GM18508 (cell line): ENCODE measurements around the gene ASGR2.
"Not testable (repeated sequence)": the region's sequence is repeated elsewhere in the genome, so short reads cannot be mapped to it uniquely, and the experiment has no call there.

ENCODE experiments used
- ATAC-seq: cut with Tn5 transposase; IDR thresholded peaks from one replicate; pipeline ENCODE4 v1.9.1; 2021; ENCODE audit warnings: moderate number of reproducible peaks; ENCODE audit not compliant: insufficient read depth, unreplicated experiment

ASGR2 gene

DNA sequence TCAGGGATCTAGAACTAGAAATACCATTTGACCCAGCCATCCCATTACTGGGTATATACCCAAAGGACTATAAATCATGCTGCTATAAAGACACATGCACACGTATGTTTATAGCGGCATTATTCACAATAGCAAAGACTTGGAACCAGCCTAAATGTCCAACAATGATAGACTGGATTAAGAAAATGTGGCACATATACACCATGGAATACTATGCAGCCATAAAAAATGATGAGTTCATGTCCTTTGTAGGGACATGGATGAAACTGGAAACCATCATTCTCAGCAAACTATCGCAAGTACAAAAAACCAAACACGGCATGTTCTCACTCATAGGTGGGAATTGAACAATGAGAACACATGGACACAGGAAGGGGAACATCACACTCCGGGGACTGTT, 12.9 kb upstream of the ASGR2 start:
- not testable (repeated sequence) for ATAC-seq

DNA sequence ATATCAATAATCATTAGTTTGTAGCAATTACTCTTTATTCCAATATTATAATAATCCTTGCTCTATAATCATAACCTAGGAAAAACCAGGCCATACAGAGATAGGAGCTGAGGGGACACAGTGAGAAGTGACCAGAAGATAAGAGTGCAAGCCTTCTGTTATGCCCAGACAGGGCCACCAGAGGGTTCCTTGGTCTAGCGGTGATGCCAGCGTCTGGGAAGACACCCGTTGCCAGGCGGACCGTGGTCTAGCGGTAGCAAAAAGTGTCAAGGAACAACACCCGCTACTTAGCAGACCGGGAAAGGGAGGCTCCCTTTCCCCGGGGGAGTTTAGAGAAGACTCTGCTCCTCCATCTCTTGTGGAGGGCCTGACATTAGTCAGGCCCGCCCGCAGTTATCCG, 11.8 kb upstream of the ASGR2 start:
- ATAC-seq: not testable (repeated sequence)

DNA sequence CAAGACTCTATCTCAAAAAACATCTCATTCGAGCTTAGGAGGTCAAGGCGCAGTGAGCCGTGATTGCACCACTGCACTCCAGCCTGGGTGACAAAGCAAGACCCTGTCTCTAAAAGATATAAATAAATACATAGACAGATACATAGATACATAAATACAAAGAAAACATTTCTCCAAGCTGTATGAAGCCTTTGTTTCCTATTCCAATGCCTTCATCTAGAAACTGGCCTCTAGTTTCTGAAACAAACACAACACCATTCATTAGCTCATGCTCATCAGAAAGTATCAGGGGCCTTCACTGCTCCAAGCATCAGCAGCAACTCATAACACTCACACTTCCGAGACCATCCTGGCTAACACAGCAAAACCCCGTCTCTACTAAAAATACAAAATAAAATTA, 10.3 kb upstream of the ASGR2 start:
- no peak for ATAC-seq

DNA sequence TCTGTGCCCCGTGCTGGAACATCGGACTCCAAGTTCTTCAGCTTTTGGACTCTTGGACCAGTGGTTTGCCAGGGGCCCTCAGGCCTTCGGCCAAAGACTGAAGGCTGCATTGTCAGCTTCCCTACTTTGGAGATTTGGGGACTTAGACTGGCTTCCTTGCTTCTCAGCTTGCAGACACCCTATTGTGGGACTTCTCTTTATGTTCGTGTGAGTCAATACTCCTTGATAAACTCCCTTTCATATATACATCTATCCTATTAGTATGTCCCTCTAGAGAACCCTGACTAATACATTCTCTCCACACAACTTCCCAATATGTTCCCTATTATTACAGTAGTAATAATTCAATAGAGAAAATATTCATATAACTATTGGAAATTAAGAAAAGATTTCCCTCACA, 9.2 kb upstream of the ASGR2 start:
- no peak for ATAC-seq

DNA sequence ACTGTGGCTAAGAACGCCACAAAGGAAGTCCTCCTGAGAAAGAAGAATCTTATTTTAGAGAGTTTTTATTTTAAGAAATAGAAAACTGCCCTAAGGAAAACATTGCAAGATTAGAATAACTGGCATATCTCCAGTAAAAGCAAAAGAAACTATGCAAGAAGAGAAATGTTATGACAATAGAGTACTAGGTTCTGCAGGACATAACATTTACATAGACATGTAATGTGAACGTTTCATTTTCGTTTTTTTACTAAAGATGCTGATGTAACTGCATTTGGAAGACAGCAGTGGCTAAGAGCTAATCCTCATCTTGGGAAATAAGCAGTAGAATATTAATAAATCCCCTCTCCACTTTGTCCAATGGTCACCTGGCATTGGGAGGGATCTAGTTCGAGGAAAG, 7.8 kb upstream of the ASGR2 start:
- no peak for ATAC-seq

DNA sequence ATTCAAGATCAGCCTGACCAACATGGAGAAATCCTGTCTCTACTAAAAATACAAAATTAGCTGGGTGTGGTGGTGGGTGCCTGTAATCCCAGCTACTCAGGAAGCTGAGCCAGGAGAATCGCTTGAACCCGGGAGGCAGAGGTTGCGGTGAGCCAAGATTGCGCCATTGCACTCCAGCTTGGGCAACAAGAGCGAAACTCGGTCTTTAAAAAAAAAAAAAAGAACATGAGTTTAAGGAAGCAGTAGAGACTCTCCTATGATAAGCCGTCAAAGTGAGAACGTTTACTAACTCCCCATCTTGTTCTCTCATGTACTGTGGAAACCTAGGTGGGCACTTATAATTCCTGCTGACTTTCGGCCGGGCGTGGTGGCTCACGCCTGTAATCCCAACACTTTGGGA, 6.0 kb upstream of the ASGR2 start:
- not testable (repeated sequence) for ATAC-seq

DNA sequence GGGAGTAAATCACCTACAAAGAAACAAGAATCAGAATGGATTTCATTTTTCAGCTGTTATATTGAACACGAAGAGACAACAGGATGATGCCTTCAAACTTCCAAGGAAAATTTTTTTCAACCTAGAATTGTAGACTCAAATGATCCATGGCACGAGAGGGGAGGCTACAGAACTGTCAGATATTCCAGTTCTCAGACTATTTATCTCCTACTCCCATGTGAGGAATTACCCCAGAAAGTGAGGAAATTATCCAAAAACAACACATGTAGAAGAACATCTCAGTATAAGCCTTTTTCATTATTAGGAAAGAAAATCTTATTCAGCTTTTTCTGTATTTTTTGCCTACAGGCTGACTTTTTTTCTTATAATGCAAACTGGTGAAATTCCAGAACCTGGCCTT, 5.5 kb upstream of the ASGR2 start:
- ATAC-seq: no peak

DNA sequence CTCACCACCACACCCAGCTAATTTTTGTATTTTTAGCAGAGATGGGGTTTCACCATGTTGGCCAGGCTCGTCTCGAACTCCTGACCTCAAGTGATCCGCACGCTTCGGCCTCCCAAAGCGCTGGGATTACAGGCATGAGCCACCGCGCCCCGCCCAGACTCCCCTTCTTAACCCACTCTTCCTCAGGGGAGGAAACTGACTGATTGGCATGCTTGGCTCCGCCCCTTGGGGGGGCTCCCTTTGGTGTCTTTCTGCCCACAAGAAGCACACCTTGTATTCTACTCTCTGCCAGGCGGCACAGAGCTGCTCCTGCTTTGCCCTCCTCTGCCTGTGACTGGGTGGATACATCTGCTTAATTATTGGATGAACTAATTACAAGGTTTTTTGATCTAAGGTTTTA, 4.7 kb upstream of the ASGR2 start:
- ATAC-seq: no peak

DNA sequence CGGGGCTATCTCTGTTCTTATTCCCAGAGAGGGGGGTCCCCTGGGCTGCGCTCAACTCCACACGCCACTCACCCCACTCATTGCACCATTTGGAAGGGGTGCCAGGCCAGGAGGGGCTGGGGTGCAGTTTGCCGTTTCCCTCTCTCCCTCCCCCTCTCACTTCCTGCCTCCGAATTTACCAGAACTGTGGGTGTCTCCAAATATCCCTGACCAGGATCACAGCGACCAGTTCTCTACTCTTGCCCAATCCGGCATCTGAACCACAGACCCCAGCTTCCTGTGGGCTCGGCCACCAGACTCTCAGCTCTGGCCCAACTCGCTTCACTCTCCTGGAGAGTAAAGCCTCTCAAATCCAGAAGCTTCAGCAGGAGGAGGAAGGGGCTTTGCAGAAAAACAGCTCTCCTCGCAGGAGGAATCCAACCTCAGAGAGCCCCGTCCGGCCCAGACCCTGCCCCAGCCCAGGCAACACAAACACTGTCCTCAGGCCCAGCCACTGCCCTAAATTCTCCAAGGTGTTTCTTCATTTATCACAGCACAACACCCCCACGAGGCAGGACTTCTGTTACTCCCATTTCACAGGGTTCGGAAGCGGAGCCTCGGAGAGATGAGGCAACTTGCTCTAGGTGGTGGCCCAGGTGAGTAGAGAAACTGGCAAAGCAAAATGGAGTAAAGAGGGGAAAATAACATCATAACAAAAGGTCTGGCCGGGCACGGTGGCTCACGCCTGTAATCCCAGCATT, 423 bp upstream of the ASGR2 start:
- no peak for ATAC-seq

DNA sequence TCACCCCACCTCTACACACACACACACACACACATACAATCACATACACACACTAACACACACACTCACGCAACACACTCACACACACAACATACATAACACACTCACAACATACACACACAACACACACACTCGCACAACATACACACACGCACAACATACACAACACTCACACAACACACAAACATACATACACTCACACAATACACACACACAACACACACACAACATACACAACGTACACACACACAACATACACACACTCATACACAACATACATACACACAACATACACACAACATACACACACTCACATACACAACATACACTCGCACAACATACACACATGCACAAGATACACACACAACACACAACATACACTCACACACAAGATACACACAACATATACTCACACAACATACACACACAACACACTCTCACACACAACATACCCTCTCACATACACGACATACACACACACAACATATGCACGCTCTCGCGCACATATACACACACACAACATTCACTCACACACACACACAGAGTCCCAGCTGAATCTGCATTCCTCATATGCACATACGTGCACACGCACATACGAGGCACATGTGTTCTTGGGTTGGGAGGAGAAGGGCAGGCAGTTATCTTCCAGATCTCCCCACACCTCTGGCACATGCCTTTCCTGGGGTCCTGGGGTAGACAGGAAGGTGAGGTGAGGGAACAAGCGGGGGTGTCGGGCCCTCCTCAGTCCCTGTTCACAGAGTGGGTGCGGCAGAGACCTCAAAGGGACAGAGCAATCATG, 1.1 kb downstream of the ASGR2 start:
- ATAC-seq: no peak

DNA sequence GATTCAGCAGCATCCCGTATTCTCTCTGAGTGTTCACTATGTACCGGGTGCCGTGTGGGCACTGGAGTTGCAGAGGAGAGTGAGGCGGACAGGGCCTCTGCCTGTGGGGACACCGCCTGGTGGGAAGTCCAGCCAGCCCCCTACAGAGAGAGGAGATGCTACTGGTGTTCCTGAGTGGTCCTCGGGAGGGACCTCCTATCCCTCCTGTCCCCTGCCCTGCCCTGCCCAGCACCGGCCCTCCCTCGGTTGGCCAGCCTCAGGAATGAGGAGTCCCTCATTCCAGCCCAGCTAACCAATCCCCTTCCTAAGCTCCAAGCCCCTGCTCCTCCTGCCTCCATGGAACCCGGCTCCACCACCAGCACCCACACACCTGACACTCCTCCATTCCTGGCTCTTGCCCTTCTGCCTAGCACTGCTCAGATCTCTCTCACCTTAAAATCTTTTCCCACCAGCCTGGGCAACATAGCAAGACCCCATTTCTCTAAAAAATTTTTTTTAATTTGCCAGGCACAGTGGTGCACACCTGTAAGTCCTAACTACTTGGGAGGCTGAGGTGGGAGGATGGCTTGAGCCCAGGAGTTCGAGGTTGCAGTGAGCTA, 2.0 kb downstream of the ASGR2 start:
- ATAC-seq: no peak

DNA sequence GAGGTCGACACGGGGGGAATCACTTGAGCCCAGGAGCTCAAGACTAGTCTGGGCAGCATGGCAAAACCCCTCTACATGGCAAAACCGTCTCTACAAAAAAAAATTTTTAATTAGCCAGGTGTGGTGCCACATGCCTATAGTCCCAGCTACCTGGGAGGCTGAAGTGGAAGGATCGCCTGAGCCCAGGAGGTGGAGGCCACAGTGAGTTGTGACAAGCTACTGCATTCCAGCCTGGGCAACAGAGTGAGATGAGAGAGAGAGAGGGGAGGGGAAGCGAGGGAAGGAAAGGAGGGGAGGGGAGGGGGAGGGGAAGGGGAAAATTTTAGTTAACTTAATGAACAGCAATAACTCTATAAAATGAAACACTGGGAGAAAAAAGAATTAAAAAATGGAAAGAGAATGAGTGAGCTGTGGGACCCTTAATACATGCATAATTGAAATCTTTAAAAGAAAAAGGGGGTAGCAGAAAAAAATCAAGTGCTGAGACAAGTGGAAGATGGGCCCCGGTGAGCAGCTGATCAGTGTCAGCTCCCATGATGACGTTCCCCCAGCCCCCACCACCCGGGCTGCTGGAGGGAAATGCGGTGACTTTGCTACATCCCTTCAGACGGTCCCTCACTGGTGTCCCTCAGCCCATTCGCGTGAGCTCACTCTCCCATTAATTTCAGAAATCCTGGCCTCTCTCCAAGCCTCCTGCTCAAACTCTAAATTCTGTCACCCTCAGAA, 2.7 kb downstream of the ASGR2 start:
- no peak for ATAC-seq

DNA sequence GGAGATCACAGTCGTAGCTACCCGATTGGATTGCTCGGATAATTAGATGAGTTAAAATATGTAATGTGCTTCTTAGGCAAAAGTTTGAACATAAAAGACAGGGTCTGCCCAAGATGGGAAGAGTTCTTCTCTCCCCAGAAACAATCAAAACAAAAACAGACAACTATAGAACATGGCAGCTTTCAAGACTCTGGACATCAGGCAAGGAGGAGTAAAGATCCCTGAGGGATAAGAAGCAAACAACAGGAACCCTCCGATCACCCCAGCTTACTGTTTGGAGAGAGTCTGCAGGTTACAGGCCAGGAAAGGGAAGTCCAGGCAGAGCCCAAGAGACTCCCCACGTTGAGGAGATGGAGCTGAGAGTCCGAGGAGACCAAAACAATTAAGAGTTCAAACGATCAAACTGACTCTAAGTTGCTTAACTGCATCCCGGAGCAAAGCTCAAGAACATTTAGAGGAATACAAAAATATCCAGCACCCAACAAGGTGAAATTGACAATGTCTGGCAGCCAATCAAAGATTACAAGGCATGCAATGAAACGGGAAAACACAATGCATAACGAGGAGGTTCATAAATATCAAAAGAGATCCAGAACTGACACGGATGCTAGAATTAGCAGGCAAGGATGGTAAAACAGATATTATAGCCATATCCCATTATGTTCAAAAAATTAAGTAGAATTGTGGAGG, 3.9 kb downstream of the ASGR2 start:
- no peak for ATAC-seq

DNA sequence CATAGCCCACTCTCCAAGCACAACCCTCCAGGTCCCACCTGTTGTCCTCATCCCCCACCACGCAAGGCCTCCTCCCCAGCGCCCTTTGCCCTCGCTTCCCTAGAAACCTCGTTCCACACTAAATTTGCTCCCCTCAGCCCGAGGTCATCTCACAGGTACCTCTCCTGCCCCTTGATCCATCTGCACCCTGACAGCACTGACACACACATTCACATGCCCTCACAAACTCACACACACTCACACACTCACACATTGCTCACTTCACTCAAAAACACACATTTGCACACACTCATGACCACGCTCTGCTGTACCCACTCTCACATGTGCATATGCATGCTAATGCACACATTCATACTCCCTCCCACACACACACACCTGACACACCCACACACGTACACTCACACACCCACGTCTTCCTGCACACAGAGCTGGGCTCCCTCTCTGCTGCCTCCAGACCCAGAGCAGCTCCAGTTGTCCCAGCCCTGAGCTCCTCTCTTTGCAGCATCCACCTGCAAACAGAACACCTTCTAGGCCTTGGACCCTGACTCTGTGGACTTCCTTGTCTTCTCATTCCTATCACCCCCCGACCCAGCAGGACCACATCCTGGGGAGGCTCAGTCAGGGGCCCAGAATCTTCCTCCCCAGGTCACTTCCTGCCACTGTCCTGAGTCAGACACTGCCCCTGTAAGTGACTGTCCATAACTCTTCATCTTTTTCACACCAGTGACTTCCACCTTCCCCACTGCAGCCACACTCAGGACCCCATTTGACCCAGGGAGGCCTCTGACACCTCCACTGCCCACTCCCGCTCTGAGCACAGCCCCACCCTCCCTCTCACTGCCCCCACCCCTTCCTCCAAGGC, 4.9 kb downstream of the ASGR2 start:
- no peak for ATAC-seq

DNA sequence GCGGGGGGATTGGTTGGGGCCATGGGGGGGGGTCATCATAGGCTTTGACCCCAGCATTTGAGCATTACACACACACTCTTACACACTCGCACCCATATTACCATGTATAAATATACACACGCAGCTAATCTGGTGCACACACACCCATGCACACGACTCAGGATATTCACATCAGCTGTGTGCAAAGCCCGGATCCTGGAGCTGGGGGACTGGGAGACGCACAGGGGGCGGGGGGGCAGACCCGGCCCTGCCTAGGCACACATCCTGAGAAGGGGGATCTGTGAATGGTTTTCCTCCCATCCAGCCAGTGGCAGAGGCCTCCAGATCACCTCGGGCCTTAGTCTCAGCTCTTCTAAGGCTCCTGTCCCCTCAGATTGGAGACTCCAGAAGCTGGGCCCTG, 5.6 kb downstream of the ASGR2 start:
- ATAC-seq: no peak

DNA sequence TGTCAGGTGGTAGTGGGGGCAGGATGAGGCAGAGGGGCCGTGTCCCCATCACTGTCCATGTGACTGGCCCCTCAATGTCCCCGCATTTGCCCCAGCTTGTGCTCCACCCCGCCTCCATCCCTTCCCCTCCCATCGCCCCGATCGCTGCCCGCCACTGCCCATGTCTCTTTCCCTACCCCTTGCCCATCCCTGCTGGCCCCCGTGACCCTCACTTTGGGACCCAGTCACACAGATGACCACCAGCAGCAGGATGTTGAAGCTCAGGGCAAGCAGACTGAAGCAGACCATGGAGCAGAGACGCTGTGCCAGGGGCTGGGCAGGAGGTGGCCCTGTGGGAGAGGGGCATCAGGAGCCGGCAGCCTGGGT, 6.1 kb downstream of the ASGR2 start:
- ATAC-seq: no peak

DNA sequence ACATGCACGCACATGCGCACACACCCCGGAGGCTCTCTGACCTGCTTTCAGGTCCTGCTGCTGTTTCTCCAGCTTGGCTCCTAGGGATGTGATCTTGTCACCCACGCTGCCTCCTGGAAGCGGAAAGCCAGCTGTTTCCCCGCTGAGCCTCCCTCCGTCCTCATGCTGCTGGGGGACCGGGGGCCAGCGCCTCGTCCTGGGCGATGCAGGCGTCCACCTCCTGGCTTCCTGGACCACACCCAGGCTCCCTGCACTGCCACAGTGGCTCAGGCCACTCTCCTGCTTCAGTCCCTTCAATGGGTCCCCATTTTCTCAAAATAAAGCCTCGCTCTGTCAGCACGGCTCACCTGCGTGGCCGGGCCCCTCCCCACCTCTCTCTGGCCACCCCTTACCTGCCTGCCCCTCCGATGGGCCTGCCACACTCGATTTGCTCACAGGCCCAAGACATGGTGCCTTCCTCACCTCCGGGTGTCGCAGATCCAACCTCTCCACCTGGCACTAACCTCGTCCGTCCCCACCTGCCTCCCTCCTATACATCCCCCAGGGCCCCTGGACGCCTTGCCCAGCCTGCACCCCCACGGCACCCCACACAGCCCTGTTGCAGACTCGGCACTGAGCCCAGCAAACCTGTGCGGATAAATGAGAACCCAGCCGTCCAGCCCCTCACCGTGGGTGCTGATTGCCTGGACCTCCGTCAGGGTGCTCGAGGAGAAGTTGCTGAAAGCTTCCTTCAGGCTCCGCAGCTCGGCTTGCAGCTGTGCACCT, 6.6 kb downstream of the ASGR2 start:
- ATAC-seq: no peak

DNA sequence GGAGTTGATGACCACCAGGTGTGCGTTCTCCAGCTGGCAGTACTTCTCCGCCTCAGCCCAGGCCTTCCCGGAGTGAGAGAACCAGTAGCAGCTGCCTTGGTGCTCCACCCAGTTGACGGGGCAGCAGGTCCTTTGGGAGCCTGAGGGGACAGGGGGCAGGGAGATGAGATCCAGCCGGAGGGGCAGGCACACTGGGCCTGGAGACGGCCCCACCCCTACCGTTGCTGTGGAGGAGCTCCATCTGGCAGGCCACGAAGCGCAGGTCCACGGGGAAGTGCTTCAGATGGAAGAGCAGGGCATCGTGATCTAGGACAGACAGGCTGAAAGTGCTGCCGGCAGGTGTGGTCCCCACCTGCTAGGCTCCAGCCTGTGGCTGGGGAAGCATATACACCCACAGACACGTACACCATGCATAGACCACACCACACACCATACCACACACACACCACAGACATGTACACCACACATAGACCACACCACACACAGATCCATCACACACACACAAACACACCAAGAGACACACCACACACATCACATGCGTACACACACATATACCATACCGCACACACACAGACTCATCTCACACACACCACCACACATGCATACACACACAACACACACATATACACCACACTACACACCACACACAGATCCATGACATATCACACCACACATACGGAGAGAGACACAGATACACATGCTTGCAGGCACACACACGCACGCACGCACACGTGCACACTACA, 7.4 kb downstream of the ASGR2 start:
- no peak for ATAC-seq
